ENCODE data around the gene EIF2S2. TPM values are rescaled to one million over a fixed set of nuclear protein-coding genes. Genes with fewer than 3 reads are reported as not detected.

The EIF2S2 gene
- total and polyA plus RNA-seq, 2 experiments from 2014 or later = 109 to 138 TPM

- no peak overlapping the region for H3K4me3 ChIP-seq
- in situ Hi-C loops (cut with MboI) = no loop called here
- H3K27me3 ChIP-seq (replicated peaks; ENCODE audit: insufficient read depth) = no peaks in the 10 kb centered on the region
- H3K79me2 ChIP-seq (ENCODE audit: insufficient read depth) = peaks cover 100% of the 10 kb centered on the region
- H3K4me1 ChIP-seq (ENCODE audit: insufficient read depth) = 0 out of 2 replicates have a peak, but pooled peaks cover 3% of the 10 kb centered on the region
- H3K9me2 ChIP-seq (ENCODE audit: insufficient read depth) = no peaks in the 10 kb centered on the region
- no peak overlapping the region for H2AFZ ChIP-seq
- no peak overlapping the region for H3K4me2 ChIP-seq (ENCODE audit: unreplicated experiment)
- peaks cover 10% of the 10 kb centered on the region for H4K20me1 ChIP-seq (ENCODE audit: insufficient read depth)
- WGBS, 2 experiments (ENCODE audit: low coverage in 1 of 2, low lambda C conversion rate in 2 of 2, missing lambda C conversion rate in 2 of 2) = 58 to 62% methylated on average over 3 of the region's 3 CpGs
- H3F3A ChIP-seq (ENCODE audit: insufficient read depth) = peaks cover 81% of the 10 kb centered on the region
- H3K36me3 ChIP-seq (ENCODE audit: low read depth) = peaks cover 97% of the 10 kb centered on the region
- TF ChIP-seq EZH2phosphoT487 (IDR thresholded peaks at IDR 0.05; ENCODE audit: insufficient read depth, low read depth) (no peak), EZH2 (IDR thresholded peaks at IDR 0.05; ENCODE audit: insufficient read depth, poor library complexity, severe bottlenecking) (no peak)
- H3K9me3 ChIP-seq (ENCODE audit: low read depth) = no peaks in the 10 kb centered on the region
- no peak for DNase-seq
- H3K27ac ChIP-seq = no peak overlapping the region
- H3K9ac ChIP-seq = no peak overlapping the region
Observed at GRCh38 chr20:34100576-34100975, 11.5 kb downstream of the EIF2S2 start.

GRCh38 chr20:34099675-34100074 lies 12.4 kb downstream of the EIF2S2 start:
- Histone ChIP-seq H3K27me3 (replicated peaks; ENCODE audit: insufficient read depth) (no peaks in the 10 kb centered on the region), H3F3A (ENCODE audit: insufficient read depth) (peaks cover 81% of the 10 kb centered on the region), H3K9me2 (ENCODE audit: insufficient read depth) (no peaks in the 10 kb centered on the region), H3K4me3 (no peak overlapping the region), H2AFZ (no peak overlapping the region), H4K20me1 (ENCODE audit: insufficient read depth) (peaks cover 8% of the 10 kb centered on the region), H3K79me2 (ENCODE audit: insufficient read depth) (peaks cover 100% of the 10 kb centered on the region), H3K4me1 (ENCODE audit: insufficient read depth) (no peaks in the 10 kb centered on the region), H3K27ac (no peak overlapping the region), H3K4me2 (ENCODE audit: unreplicated experiment) (no peak overlapping the region), H3K9ac (no peak overlapping the region), H3K36me3 (ENCODE audit: low read depth) (peaks cover 96% of the 10 kb centered on the region), H3K9me3 (ENCODE audit: low read depth) (no peaks in the 10 kb centered on the region)
- WGBS, 2 experiments (ENCODE audit: low coverage in 1 of 2, low lambda C conversion rate in 2 of 2, missing lambda C conversion rate in 2 of 2) = 85 to 86% methylated on average over 5 of the region's 5 CpGs
- TF ChIP-seq EZH2phosphoT487 (IDR thresholded peaks at IDR 0.05; ENCODE audit: insufficient read depth, low read depth) = no peak
- TF ChIP-seq EZH2 (IDR thresholded peaks at IDR 0.05; ENCODE audit: insufficient read depth, poor library complexity, severe bottlenecking) = no peak
- DNase-seq = no peak
- in situ Hi-C loops (cut with MboI) = no loop called here

DNA sequence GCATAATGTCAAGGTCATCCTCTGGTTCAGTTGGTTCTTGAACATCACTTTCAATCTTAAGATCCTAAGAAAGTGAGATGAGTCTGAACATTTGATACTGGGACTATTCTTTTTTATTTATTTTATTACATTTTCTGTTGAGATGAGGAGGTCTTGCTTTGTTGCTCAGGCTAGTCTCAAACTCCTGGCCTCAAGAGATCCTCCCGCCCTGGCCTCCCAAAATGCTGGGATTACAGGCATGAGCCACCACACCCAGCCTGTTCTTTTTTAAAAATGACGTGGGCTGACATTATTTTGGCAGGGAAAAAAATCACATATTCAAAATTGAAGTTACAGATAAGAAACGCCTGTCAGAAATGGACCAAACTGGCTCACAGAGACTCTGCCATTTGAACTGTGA lies 13.5 kb downstream of the EIF2S2 start:
- peaks cover 96% of the 10 kb centered on the region for H3K36me3 ChIP-seq (ENCODE audit: low read depth)
- TF ChIP-seq EZH2phosphoT487 (IDR thresholded peaks at IDR 0.05; ENCODE audit: insufficient read depth, low read depth) = no peak
- no peak for TF ChIP-seq EZH2 (IDR thresholded peaks at IDR 0.05; ENCODE audit: insufficient read depth, poor library complexity, severe bottlenecking)
- no peak overlapping the region for H3K9ac ChIP-seq
- no peak overlapping the region for H2AFZ ChIP-seq
- DNase-seq = no peak
- in situ Hi-C loops (cut with MboI) = no loop called here
- H3K9me3 ChIP-seq (ENCODE audit: low read depth) = no peaks in the 10 kb centered on the region
- H4K20me1 ChIP-seq (ENCODE audit: insufficient read depth) = peaks cover 4% of the 10 kb centered on the region; the same call in 1 of the 2 replicates
- peaks cover 100% of the 10 kb centered on the region for H3K79me2 ChIP-seq (ENCODE audit: insufficient read depth)
- no peaks in the 10 kb centered on the region for H3K4me1 ChIP-seq (ENCODE audit: insufficient read depth)
- H3K9me2 ChIP-seq (ENCODE audit: insufficient read depth) = no peaks in the 10 kb centered on the region
- H3F3A ChIP-seq (ENCODE audit: insufficient read depth) = peaks cover 79% of the 10 kb centered on the region
- WGBS, 2 experiments (ENCODE audit: low coverage in 1 of 2, low lambda C conversion rate in 2 of 2, missing lambda C conversion rate in 2 of 2) = 84 to 93% methylated on average over 3 of the region's 3 CpGs
- H3K27ac ChIP-seq = no peak overlapping the region
- no peaks in the 10 kb centered on the region for H3K27me3 ChIP-seq (replicated peaks; ENCODE audit: insufficient read depth)
- no peak overlapping the region for H3K4me2 ChIP-seq (ENCODE audit: unreplicated experiment)
- no peak overlapping the region for H3K4me3 ChIP-seq

GRCh38 chr20:34096699-34097444 lies 15.2 kb downstream of the EIF2S2 start:
- Histone ChIP-seq H3K4me2 (ENCODE audit: unreplicated experiment) (no peak overlapping the region), H3K79me2 (ENCODE audit: insufficient read depth) (peaks cover 100% of the 10 kb centered on the region), H2AFZ (no peak overlapping the region), H3K4me1 (ENCODE audit: insufficient read depth) (no peaks in the 10 kb centered on the region), H3K27ac (no peak overlapping the region), H3K27me3 (replicated peaks; ENCODE audit: insufficient read depth) (no peaks in the 10 kb centered on the region), H3K9me3 (ENCODE audit: low read depth) (no peaks in the 10 kb centered on the region), H3K4me3 (no peak overlapping the region), H4K20me1 (ENCODE audit: insufficient read depth) (peaks cover 4% of the 10 kb centered on the region; the same call in 1 of the 2 replicates), H3K9ac (no peak overlapping the region), H3K9me2 (ENCODE audit: insufficient read depth) (no peaks in the 10 kb centered on the region), H3K36me3 (ENCODE audit: low read depth) (peaks cover 96% of the 10 kb centered on the region), H3F3A (ENCODE audit: insufficient read depth) (peaks cover 78% of the 10 kb centered on the region)
- DNase-seq = no peak
- TF ChIP-seq EZH2phosphoT487 (IDR thresholded peaks at IDR 0.05; ENCODE audit: insufficient read depth, low read depth) (no peak), EZH2 (IDR thresholded peaks at IDR 0.05; ENCODE audit: insufficient read depth, poor library complexity, severe bottlenecking) (no peak)
- 77 to 78% methylated on average over 9 of the region's 9 CpGs for WGBS, 2 experiments (ENCODE audit: low coverage in 1 of 2, low lambda C conversion rate in 2 of 2, missing lambda C conversion rate in 2 of 2)
- in situ Hi-C loops (cut with MboI) = no loop called here

Data from GM23248 (cell line).